B cell (primary cell): ENCODE measurements around the gene DOK5.

Source experiments
- EZH2 ChIP-seq: IDR thresholded peaks from 2 replicates; pipeline ENCODE4 v1.6.1; 2012; ENCODE audit warnings: borderline replicate concordance, low read depth, mild to moderate bottlenecking, moderate library complexity, low read length; ENCODE audit not compliant: insufficient read depth, poor library complexity, severe bottlenecking
- TF ChIP-seq, protein P1 (sequence below): fragments of 200-600 bp; IDR thresholded peaks from one replicate; pipeline ENCODE4 v1.8.0; 2022; ENCODE audit warnings: antibody characterized with exemption, mild to moderate bottlenecking

DNA sequence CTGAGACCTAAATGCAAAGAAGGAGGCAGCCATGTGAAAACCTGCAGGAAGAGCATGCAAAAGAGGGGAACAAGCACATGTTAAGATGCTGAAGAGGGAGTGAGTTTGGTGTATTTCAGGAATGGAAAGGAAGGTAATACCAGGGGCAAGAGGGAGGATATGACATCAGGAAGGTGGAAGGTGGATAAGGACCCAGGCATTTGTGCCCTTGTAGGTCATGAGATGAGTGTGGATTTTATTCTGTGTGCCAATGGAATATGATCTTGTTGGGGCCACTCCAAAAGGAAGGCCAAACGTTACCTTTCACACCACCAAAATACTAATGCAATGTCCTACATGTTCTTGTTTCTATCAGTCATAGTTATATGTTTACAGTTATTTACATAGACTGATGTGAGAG lies 17.2 kb upstream of the DOK5 start:
- TF ChIP-seq, protein P1, sequence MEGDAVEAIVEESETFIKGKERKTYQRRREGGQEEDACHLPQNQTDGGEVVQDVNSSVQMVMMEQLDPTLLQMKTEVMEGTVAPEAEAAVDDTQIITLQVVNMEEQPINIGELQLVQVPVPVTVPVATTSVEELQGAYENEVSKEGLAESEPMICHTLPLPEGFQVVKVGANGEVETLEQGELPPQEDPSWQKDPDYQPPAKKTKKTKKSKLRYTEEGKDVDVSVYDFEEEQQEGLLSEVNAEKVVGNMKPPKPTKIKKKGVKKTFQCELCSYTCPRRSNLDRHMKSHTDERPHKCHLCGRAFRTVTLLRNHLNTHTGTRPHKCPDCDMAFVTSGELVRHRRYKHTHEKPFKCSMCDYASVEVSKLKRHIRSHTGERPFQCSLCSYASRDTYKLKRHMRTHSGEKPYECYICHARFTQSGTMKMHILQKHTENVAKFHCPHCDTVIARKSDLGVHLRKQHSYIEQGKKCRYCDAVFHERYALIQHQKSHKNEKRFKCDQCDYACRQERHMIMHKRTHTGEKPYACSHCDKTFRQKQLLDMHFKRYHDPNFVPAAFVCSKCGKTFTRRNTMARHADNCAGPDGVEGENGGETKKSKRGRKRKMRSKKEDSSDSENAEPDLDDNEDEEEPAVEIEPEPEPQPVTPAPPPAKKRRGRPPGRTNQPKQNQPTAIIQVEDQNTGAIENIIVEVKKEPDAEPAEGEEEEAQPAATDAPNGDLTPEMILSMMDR, result no peak
- no peak for TF ChIP-seq EZH2
